SIG-M5 treated with dmso at 0.1 percent for 504 hours (cell line): ENCODE data around the gene BEND6.
"Not testable (repeated sequence)": the region's sequence is repeated elsewhere in the genome, so short reads cannot be mapped to it uniquely, and the experiment has no call there.

Experiments used
- DNase-seq: peaks from one replicate; lab custom pipeline; 2025; ENCODE audit not compliant: unreplicated experiment; lab: John Stamatoyannopoulos, UW

The BEND6 gene

DNA sequence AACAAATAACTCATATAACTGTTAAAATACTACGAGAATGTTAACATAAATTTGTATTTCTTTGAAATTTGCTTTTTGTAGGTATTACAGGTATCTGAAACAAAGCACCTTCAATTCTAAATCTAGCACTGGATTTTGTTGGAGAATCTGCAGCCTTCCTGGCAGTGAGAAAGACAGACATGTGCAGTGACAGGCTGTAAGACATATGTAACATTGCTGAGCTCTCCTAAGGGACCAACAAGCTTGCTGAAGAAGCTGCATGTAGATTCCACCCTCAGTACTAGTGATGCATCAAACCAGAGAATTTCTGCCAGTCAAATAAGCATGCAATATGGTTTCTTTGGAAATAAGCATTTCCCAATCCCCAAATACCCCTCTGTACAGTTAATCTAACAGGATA, 71.1 kb downstream of the BEND6 start:
- DNase-seq, result no peak

DNA sequence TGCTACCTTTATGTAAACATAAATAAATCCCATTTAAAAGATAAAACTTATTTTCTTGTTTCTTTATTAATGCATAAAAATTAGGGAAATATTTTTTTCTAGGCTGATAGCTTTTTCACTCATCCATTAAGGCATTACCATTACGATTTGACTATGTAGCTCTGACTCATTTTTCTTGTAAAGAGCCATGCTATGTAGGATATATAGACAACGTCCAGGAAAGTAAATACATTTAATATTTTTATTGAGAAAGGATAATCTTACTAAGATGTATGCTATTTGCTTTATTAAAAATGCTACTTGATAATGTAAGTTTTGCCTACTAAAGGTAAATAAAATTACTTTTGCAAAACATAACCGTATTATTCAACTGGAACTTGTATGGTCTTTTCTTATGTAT, 72.4 kb downstream of the BEND6 start:
- no peak for DNase-seq

DNA sequence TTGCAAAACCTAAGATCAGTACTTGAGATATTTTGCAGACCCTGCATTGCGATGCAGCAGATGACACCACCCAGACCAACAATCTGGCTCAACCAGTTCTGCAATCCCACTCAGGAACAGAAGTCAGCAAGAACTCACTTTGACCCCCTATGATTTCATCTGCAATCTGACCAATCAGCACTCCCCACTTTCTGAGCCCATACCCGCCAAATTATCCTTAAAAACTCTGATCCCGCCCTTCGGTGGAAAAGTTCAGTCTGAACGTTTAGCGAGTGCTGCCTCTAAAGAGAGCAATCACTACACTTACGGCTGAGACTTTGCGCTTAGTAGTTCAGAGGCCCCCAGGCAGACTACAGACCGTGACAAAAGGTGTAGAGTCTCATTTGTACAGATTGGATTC, 74.3 kb downstream of the BEND6 start:
- DNase-seq, result peak; percentile 2

- no peak for DNase-seq
Measured at GRCh38 chr6:57033228-57033627, 78.3 kb downstream of the BEND6 start.

- no peak for DNase-seq
Measured at GRCh38 chr6:57035549-57035948, 80.6 kb downstream of the BEND6 start.

GRCh38 chr6:57038906-57039305, 84.0 kb downstream of the BEND6 start:
- no peak for DNase-seq

DNA sequence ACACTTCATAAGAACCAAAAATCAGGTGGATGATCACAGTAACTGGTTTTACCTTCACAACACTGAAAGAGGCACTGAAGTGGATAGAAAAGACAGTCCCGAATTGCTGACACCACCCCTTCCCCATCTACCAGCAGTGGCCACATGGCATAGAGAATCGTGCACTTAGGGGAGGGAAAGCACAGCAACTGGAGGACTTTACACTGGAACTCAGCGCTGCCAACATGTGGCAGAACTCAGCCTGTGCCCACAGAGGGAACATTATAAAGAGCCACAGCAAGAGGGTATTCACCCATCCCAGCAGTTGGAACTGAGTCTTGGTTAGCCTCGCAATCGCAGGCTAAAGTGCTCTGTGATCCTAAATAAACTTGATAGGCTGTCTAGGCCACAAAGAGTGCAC, 85.1 kb downstream of the BEND6 start:
- peak; percentile 5 for DNase-seq

DNA sequence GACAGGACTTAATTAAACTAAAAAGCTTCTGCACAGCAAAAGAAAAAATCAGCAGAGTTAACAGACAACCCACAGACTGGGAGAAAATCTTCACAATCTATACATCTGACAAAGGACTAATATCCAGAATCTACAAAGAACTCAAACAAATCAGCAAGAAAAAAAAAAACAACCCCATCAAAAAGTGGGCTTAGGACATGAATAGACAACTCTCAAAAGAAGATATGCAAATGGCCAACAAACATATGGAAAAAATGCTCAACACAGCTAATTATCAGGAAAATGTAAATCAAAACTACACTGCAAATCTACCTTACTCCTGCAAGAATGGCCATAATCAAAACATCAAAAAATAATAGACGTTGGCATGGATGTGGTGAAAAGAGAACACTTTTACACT, 89.2 kb downstream of the BEND6 start:
- not testable (repeated sequence) for DNase-seq

DNA sequence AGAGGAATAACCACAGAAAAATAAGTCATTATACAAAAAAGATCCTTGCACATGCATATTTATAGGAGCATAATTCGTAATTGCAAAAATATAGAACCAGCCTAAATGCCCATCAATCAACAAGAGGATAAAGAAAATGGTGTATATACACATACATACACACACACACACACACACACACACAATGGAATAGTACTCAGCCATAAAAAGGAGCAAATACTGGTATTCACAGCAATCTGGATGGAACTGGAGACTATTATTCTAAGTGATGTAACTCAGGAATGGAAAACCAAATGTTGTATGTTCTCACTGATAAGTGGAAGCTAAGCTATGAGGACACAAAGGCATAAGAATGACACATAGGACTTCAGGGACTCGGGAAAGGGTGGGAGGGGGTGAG, 89.7 kb downstream of the BEND6 start:
- no peak for DNase-seq

DNA sequence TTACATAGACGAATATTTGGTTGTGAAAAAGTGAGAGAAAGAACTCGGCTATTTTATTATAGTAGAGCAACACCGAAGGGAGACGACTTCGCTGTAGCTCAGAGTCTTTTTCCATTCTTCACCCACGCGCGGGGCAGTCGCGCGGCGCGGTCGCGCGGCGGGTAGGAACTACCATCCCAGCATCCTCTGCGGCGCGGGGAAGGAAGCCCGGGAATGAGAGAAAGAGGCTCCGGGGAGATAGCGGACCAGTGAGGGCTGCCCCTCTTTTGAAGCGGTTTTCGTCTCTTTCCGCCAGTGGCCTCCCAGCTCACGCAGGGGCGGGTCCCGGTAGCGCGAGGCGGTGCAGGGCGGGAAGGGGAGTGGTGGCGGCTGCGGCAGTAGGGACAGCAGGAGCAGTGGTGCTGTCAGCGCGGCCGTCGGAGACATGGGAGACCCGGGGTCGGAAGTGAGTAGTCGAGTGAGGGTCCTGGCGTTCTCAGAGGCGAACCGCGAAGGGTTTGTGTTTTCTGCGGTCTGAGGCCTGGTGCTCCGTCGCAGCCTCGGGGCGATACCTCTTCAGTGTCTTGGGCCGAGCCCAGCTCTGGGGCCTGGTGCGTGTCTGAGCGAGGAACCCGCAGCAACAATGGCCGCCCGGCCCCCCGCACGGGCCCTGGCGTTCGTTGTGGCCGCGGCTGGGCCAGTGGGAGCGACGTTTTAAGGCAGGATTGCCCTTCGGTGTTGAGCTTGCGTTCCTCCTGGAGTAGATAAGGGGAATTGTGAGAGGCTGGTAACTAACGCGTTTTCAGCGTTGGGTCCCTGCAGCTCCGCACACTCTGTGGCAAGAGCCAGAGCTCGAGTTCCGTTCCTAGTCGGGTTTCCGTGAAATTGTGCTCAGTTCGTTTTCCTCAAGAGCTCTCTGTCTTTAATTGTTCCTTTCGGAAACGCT, 91.7 kb downstream of the BEND6 start, which contains the start of gene KIAA1586:
TSS of gene KIAA1586 (plus strand) at position 362 of the 925 bp plus-strand sequence. CDS start at position 425, 63 bp downstream.
- peak; percentile 86 for DNase-seq

DNA sequence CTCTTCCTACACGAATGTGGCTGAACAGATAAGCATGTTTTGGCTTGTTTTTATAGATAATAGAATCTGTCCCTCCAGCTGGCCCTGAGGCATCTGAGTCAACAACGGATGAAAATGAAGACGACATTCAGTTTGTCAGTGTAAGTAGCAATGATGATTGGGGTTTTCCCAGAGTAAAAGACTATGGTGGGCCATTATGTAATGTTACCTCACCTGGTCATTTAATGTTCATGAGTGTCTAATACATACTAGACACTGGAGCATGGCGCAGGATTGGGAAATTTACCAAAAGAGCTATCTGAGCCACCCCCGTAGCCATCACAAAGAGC, 92.3 kb downstream of the BEND6 start:
- not testable (repeated sequence) for DNase-seq

GRCh38 chr6:57047859-57048258, 93.0 kb downstream of the BEND6 start:
- DNase-seq, result not testable (repeated sequence)

- DNase-seq, result no peak
Measured at GRCh38 chr6:57048577-57048976, 93.7 kb downstream of the BEND6 start.

DNA sequence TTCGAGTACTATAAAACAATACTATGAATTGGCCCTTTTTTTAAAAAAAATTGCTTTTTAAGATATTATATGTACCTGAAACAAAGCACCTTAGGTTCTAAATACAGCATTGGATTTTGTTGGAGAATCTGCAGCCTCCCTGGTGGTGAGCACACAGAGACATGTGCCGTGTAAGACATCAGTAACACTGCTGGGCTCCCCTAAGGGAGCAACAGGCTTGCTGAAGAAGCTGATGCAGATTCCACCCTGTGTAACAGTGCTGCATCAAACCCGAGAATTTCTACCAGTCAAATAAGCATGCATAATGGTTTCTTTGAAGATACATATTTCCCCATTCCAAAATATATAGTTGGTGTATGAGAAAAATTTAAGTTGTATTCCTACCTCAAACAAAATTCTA, 108.9 kb downstream of the BEND6 start:
- no peak for DNase-seq

GRCh38 chr6:57064809-57065208, 109.9 kb downstream of the BEND6 start:
- no peak for DNase-seq

DNA sequence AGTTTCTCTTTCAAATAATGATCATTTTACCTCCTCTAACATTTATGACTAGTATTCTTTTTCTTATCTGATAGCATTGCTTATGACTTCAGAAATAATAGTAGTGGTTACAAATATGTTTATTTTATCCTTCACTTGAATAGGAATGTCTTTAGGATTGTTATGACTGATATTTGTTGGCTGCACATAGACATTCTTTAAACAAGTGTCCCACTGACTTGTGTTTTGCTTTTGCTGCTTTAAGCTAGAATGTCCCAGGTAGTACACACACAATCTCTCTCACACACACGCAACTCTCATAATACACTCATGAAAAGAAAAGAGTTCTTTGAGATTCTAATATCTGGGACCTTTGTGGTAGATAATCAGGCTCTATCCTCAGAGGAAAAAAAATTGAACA, 113.2 kb downstream of the BEND6 start:
- DNase-seq, result no peak

DNA sequence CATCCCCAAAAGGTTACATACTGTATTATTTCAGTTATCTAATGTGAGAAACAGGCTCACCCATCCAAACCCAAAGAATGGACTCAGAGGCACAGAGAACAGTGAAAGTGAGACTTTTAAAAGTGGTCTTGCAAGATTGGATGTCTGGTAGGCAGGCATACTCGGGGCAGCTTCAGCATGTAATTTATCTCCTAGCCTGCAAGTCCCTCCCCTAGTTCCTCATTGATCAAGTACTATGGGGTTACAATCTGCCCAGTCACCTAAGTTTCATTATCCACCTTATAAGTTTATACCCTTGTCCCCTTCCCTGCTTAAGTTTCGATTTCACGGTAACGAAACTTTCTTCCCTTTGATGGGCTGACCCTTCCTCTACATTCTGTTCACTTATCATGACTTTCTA, 114.3 kb downstream of the BEND6 start:
- DNase-seq, result no peak

GRCh38 chr6:57069920-57070331, 115.0 kb downstream of the BEND6 start:
- DNase-seq, result no peak

DNA sequence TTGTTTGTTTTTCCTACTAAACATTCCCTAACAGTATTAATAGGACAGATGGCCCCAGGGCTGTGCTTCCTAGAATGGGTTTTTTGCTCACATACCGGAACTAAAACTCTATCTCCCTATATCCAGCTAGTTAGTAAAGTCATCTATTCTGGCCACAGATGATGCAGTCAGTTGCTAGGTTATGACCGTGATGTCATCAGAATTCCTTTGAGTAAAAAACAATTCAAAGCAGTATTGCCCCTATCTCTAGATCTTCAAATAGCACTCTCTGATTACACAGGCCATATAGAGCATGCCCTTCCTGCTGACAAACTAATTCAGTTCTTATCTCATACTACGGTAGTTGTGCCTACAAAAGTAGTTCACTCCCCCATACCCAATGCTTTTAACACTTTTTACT, 117.2 kb downstream of the BEND6 start:
- no peak for DNase-seq

- DNase-seq, result no peak
Measured at GRCh38 chr6:57074383-57074782, 119.5 kb downstream of the BEND6 start.

DNA sequence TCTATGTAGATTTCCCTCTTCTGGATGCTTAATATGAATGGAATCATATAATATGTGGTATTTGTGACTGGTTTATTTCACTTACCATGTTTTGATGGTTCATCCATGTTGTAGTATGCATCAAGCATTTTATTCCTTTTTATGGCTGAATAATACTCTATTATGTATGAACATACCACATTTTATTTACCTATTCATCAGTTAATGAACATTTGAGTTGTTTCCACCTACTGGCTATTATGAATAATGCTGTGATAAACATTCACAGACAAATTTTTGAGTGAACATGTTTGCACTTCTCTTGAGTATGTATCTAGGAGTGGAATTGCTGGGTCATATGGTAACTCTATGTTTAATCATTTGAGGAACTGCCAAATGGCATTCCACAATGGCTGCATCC, 120.2 kb downstream of the BEND6 start:
- DNase-seq, result no peak
